HG02571 (cell line): ENCODE data around the gene ITGA11.

Experiments used
- ATAC-seq: cut with Tn5 transposase; IDR thresholded peaks from one replicate; pipeline ENCODE4 v1.9.1; 2021; ENCODE audit warnings: mild to moderate bottlenecking, moderate library complexity; ENCODE audit not compliant: unreplicated experiment

ITGA11 gene

DNA sequence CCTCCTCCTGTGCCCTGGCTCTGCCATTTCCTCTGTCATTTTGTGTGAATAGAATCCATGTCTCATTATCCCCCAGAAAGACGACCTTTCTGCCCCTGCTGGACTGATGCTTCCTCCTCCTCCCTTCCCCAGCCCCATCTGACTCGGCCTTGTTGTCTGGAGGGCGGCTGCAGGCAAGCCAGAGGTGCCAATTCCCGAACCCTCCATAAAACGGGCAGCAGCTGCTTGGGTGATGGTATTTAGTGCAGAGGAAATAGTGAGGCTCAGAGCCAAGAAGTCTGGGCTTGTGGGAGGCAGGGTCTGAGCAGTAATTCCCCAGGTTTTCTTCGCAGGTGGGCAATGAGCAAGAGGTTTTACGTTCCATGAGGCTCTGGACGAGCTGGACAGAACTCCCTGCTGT is 71.2 kb downstream of the ITGA11 start:
- no peak for ATAC-seq

DNA sequence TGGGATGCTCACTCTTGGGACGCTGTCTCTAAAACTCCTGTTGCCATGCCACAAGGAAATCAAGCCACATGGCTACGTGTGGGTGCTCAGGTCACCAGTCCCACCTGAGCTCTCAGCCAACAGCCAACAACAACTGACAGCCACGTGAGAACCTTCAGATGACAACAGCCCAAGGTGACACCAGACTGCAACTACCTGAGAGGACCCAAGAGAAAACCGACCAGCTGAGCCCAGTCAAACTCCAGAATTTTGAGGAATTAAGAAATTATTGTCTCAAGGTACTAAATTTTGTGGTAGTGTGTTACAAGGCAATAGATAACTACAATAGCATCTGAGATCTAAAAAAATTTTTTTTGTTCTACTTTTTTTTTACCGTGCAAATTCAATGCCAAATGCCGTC is 75.2 kb downstream of the ITGA11 start:
- no peak for ATAC-seq

DNA sequence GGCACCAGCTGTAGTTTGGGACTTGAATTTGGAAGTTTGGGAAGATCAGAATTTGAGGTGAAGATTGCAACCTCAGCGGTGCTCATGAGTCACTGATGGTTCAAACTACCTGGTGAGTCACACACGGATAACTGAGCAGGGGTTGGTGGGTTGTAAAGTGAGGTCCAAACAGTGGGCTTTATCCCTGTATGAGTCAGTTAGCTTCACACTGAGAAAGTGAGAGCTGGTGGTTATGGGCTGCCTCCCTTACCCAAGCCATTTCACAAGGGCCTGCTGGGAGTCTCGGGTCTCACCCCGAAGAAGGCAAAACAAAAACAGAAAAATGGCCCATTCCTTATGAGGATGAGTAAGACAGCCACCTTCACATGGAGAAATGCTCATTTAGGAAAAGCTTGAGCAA is 77.0 kb downstream of the ITGA11 start:
- no peak for ATAC-seq

DNA sequence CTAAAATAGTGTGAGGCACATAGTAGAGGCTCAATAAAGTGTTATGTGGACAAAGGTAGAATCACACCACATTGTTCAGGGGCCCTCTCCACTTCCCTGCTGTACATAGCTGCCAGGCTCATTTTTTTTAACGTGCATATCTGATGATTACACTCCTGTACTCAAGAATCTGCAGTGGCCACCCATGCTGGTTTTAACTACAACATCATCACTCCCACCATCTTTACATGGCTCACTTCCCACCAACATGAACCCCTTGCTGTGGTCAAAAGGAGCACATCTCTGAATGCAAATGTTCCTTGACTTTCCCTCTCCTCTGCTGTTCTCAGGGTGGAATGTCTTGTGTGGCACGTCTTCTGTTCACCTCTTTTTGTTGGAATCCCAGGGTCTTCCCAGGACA is 77.7 kb downstream of the ITGA11 start:
- no peak for ATAC-seq

DNA sequence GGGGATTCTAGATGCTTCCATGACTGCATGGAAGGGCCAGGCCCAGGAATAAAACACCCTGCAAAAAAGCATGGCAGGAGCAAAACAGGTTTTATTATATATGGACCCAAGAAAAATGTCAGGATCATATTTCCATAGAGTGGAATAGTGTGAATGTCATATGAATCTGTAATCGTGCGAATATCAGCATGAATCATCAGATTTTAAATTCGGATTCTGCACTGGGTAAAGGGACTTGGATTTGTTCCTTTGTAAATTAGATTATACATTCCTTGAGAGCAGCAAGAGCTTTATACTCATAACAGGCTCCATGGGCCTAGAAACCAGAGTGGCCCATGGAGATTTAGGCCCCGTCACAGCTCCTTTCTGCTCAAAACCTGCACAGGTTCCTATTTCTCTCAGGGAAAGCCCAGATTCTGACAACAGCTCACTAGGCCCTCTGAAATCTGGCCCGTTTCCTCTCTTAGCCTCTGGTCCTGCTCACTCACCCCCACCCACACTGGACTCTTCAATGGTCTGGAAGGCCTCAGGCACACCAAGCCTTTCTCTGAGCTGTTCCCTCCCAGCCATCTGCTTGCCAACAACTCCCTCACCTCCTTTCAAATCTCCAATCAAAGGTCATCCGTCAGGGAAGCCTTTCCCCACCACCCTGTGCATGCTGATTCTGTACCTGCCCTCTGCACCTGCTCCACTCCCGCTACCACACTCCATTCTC is 78.4 kb downstream of the ITGA11 start:
- ATAC-seq = no peak

DNA sequence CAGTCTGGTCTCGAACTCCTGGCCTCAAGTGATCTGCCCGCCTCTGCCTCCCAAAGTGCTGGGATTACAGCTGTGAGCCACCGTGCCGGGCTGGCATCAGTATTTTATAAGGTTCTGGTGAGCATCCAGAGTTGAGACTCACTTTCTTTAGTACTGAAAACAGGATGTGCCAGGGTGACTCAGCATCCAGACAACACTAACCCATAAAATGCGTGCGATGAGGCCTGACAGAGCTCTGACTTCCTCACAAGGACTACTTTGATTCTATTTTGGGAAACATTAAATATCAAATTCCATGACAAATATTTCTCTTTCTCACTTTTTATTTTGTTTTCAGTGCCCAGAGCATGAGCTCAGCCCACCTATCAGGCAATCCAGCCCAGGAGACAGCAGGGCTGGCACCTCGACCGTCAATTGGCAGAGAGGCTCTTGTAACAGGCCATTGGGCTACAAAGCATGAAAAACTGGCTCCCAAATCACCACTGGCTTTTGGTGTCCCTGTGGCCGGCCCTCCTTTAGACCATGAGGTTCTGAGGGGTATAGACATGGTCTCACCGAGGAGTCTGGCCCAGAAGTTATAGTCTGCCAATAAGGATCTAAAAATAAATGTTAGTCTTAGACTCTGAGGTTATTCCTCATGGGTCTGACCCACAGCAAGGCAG is 79.4 kb downstream of the ITGA11 start:
- ATAC-seq = no peak

DNA sequence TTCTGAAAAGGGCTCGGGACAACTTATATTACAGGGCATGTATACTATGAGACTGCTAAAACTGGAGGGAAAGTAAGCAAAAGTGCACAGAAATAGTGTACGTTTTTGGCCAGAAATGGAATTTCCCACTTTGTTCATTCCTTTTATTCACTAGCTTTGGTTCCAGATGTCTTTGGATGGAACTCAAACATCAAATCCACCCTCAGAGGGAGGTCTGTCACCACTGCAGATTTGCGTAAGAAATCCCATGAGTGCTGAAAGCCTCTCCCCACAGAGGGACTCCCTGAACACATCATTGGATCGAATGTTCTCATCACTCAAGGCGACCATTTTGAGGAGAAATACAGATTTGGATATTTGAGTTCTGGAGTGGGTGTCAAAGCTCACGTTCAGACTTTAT is 82.8 kb downstream of the ITGA11 start:
- ATAC-seq = no peak

DNA sequence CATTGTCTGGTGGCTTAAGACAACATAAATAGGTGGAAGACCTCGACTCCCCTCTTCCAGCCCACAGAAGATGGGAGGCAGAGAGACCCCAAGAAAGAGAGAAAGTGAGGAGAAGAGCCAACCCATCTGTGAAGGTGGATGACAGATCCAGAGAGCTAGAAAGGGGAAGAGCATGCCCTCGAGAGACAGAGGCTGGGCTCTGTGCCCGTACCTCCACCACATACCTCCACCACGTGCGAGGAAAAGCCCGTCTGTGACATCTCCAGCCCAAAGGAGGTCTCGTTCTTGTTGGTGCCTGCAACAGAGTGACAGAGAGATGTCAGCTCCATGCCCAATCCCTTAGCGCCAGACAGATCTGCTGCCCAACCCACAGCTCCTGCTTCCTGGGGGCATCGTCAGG is 83.4 kb downstream of the ITGA11 start:
- ATAC-seq = no peak

DNA sequence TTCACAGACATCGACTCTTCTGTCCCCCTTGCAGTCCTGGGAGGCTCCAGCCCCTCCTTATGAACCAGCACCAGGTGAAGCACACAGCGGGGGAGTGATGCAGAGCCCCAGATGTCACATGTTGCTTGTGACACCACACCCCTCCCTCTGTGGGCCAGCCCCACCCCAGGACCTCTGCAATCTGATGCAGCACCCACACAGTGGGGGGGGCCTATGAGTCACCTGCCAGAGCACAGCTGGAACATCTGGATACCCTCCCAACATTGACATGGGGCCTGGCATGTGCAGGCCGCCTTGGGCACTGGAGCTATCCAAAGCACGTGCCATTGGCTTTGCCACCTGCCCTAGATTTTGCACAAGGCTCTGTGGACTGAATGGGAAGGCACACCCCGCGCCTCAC is 83.9 kb downstream of the ITGA11 start:
- ATAC-seq = no peak

DNA sequence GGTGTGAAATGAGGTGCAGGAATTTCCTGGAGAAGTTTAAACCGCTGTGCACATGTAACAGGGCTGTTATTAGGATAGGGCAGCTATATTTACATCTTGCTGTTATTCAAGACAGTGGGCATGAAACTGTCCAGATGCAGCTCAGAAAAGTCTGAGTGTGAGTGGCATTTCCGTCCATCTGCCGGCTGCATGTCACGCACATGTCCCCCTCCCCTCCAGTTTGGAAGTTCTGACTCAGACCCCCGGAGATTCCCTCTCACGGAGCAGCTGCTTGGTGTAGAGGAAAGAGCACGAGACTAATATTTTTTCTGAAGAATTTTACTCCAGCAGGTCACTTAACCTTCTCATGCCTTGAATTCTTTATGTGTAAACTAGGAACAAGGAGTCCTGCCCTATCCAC is 84.6 kb downstream of the ITGA11 start:
- no peak for ATAC-seq

DNA sequence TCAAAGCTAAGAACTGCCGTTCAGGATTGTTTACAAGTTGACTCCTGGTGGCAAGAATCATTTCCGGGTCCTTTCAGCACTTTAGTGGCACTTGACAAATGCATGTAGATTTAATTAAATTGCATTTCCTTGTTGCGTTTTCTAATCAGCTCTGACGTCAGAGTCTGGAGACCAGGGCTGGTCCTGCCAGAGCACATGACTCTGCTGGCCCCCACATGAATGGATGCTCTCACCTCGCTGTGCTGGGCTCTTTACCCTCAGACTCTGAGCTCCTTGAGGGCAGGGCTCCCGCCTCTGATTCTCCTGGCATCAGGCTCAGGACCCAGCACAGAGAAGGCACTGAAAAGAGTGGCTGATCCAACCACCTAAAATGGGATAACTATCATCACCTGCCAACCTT is 85.0 kb downstream of the ITGA11 start:
- ATAC-seq = no peak

DNA sequence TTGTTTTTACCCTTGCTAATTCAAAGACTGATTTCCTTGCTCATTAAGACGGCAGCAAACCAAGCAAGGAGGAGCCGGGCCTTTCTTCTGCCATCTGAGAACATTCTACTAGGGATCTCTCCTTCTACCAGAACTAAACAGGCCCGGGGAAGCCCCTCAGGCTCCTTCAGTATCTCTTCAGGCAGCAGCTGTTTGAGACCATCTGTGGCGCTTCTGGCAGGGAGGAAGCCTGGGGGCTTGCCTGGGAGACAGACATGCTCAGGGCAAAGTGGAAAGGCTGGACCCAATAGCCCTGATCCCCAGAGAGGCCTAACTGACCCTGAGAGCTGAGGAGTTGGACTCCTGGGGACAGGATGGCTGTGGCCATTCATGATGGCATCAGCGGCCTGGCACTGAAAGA is 86.5 kb downstream of the ITGA11 start:
- ATAC-seq = no peak

DNA sequence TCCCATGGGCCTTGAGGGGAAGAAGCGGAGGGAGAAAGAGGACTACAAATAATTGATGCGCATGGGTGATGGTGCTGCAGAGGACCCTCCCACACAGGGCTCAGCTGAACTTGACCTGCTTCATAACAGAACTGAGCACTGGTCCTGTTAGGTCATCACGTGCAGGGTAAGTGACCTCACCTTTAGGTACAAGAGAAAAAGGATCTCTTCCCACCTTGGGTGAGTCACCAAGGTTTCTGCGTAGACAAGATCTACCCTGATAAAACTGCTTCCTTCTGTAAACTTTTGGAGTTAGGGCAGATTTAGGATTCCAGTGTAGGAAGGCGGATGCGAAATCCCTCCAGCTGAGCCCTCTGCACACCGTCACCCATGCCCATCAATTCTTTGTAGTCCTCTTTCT is 87.4 kb downstream of the ITGA11 start:
- ATAC-seq = no peak

DNA sequence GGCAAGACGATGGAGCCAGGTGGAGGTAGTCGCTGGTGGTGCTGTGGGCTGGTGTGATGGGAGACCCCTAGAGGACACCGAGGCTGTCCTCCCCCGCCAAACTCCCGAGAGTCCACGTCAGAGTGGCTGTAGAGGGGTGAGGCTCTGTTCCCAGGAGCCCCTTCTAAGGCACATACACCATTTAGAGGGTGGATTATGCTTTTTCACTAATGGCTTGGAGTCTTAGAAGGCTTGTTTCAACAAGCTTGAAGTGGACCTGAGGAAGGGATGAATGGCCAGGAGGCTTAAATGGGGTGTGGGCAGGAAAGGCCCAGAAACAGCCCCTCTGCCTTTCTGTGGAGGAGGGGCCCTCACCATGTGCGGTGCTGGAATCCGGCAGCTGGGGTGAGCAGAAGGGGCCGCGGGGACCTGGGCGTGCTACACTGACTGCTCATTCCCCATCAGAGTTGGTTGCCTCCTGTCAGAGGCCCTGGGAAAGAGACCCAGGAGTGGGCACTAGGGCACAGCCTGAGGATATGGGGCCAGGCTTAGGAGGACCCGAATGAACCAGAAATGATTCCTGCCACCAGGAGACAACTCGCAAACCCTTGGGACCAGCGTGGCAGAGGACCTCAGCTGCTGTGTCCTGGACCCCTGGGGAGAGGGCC is 88.3 kb downstream of the ITGA11 start:
- no peak for ATAC-seq

DNA sequence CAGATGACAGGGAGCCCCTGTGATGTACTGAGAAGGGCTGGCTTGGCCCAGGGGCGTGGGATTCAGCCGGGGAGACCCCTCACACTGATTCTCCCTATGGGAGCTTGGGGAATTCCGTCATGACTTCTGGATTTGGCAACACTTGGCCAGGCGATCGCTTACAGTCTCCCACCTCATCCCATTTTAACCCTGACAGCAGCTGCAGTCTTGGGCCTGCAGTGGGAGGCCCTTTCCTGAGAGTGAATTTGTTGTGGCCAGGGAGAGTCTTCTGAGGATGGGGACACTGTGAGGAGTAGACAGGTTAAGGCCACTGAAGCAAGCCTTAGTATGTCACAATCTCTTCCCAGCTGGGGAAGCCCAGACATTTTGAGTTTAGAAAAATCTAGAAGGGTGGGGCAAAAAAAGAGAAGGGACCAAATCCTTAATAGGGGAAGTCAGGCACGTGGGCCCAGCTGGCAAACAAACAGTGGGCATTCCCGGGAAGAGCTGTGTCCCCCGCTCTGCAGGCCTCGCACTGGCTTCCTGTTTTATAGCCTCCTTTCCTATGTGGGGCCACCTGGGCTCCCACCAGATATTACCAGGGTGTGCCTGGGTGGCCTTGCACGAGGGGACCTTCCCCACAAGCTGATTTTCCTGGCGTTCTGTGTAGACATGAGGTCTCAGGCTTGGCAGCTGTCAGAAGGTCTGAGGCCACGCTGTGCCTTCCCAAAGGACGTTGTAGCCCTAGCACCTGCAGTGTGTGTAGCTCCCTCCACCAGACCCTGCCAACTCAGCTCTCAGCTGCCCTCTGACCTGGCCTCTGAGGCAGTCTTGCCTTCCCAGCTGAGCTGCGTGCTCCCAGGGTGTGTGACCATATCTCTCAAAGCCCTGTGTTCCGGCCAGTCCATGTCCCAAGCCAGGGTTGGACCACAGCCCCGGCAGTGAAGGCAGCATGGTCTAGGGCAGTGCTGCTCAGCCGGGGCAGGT is 89.9 kb downstream of the ITGA11 start:
- ATAC-seq = no peak

DNA sequence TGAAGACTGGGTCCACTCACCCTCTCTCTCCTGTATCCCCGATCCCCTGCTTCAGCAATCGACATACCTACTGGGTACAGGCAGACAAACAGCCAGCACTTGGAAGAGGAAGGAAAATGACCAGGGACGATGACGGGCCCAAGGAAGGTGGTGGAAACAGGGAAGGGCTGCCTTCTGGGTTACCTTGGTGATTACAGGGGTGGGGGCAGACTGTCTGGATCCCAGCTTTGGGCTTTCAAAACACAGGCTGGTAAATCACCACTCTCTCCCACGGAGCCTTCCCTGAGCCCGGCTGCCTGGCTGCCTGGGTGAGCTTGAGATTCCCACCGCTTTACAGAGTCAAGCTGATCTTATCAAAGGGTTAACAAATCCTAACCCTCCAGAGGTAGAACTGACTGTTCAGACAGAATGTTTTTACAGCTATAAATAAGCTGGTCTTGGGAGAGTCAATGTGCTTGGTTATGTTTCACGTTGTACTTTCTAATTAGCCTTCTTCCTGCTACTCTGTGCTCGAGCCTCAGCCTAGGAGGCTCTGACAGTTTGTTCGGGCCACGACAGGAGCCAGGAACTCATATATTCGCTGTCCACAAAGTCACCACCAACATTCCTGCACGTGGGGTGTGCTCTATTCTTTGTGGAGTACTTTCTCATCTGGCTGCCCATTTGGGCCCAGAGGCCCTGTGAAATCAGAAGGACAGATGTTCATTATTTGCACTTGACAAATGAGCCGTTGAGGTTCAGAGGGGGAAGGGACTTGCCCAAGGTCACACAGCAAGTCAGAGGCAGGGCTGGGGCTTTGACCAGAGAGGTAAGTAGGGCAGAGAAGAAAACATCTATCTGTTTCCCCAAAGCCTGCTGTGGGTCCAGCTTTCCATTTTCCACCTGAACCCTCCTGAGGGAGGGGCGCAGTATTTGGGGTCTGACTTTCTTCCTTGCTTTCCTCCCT is 91.0 kb downstream of the ITGA11 start:
- no peak for ATAC-seq

DNA sequence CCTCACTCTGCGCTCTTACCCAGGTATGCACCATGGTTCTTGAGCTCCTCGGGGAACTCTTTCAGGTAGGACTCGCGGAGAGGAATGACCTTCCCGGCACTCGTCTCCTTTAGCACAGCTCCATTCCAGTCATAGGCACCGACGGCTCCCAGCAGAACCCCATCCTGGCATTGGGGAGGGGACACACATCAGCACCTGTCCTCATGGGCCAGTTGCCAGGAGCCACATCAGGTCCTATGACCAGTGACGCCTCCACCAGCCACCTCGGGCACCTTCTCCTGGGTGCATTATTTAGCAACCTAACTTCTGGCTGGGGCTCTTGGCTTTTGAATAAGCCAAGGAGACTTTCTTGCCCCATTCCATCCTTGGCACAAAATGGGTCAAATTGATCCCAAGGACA is 92.5 kb downstream of the ITGA11 start:
- no peak for ATAC-seq

DNA sequence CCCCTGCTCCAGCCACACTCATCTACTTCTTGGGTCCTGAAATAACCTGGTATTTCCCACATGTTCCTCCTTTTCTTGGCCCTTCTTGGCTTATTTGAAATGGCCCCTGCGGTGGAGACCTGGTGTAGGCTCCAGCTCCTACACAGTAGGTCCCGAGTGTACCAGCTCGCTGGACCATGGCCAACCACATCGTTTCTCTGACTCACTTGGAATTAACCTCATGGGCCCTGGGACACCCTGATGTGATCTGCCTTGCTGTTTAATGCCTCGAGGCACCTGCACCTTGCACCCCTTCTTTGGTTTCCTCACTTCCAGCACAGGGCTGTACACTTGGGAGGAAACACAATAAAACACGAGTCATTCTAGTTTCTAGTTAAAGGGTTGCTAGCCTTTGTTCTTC is 94.1 kb downstream of the ITGA11 start:
- no peak for ATAC-seq

DNA sequence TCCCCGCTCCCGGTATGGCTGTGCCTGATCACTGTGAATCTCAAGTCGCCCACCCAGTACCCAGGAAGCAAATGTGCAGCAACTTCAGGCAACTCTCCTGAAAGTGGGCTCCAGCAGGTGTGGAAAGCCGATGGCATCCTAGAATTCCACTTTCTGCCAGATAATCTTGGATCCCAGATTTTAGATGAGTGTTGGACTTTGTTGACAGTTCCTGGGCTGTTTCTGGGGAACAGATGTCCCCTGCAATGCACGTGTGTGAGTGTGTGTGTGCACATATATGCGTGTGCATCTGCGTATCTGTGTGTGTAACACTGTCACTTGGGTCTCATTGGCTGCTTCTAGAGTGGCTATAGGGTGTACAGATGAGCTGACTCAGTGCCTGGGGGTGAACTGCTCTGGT is 95.4 kb downstream of the ITGA11 start:
- ATAC-seq = no peak

DNA sequence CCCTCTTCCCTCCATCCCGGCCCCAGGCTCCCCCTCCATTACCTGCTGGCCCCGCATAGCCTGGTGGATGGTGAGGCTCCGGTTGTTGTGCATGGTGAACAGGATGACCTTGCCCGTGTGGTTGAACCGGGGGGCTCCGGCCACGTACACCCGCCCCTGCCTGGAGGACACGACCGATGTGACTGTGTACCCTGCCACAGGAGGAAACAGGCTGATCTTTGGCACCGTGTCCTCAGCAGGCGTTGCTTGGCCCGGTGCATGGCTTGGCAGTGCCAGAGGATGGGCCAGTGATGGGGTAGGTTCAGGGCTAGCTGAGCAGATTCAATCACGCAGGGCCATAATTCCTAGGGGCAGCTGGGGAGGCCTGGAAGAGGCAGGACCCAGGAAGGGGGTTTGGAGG is 96.3 kb downstream of the ITGA11 start:
- no peak for ATAC-seq
